Transverse colon (tissue), 4 donors: ENCODE measurements around the gene TTLL6. TPM values are rescaled to one million over a fixed set of nuclear protein-coding genes. Genes with fewer than 3 reads are reported as not detected.

Experiments used
- DNase-seq: peaks from one replicate; pipeline ENCODE4 v3.0.0-alpha.2; 2019
- H3K27ac ChIP-seq, 4 donors: fragments of 200-600 bp; sonication (generic); 2 replicates each; pipeline ENCODE4 v1.5.1; 2016 to 2018; ENCODE audit warnings: inconsistent platforms in 4 of 4
- H3K27me3 ChIP-seq: fragments of 200-600 bp; sonication (generic); 2 replicates; pipeline ENCODE4 v1.5.1; 2017; ENCODE audit warnings: inconsistent platforms
- H3K36me3 ChIP-seq, 4 donors: fragments of 200-600 bp; sonication (generic); 2 replicates each; pipeline ENCODE4 v1.5.1; 2017 to 2019; ENCODE audit warnings: inconsistent platforms in 4 of 4
- H3K4me1 ChIP-seq, 4 donors: fragments of 200-600 bp; sonication (generic); 2 replicates each; pipeline ENCODE4 v1.5.1; 2017 to 2020; ENCODE audit warnings: inconsistent platforms in 4 of 4
- H3K4me3 ChIP-seq, 4 donors: fragments of 200-600 bp; sonication (generic); 1 replicate in 1 of 4; 2 replicates in 3 of 4; pipeline versions ENCODE4 v1.5.1 to v1.6.1; 2017 to 2019; ENCODE audit warnings: inconsistent platforms in 4 of 4
- H3K9me3 ChIP-seq, 2 donors: fragments of 200-600 bp; sonication (generic); 2 replicates each; pipeline ENCODE4 v1.5.1; 2017 to 2019; ENCODE audit warnings: inconsistent platforms in 2 of 2
- CTCF ChIP-seq, 5 experiments: fragments of 200-600 bp in 3 of 5; fragments of 450-650 bp in 2 of 5; sonication (generic) in 3 of 5; IDR thresholded peaks; 1 replicate in 2 of 5; 2 replicates in 3 of 5; pipeline ENCODE4 v1.5.1; 2016 to 2017; ENCODE audit warnings: antibody characterized with exemption in 5 of 5, inconsistent platforms in 3 of 5, mild to moderate bottlenecking in 2 of 5, moderate library complexity in 1 of 5
- EP300 ChIP-seq: sonication (generic); formaldehyde crosslinking; IDR thresholded peaks from one replicate; pipeline ENCODE4 v1.6.1; 2017; ENCODE audit warnings: antibody characterized with exemption, low read depth
- POLR2A ChIP-seq: fragments of 450-650 bp; IDR thresholded peaks from one replicate; pipeline ENCODE4 v1.6.1; 2016; ENCODE audit warnings: antibody characterized with exemption, mild to moderate bottlenecking, moderate library complexity
- POLR2AphosphoS5 ChIP-seq, 3 donors: sonication (generic); formaldehyde crosslinking; IDR thresholded peaks; one replicate each; pipeline ENCODE4 v1.6.1; 2016; ENCODE audit warnings: antibody characterized with exemption in 3 of 3
- WGBS, 2 donors: methylation state at CpG; one replicate each; pipeline ENCODE4 v1.1.5; 2018; ENCODE audit warnings: low coverage in 1 of 2; 5-methylcytosine and 5-hydroxymethylcytosine counted together
- in situ Hi-C, 4 donors: fragments of 200-750 bp; cut with MboI; loops; one replicate each; pipeline versions ENCODE4 v1.15.0 to v1.15.1; 2017; ENCODE audit warnings: low sequenced_read_pairs in 3 of 4, low pct_ligation_motif_present in 1 of 4, low pct_unique_long_range_greater_than_20kb in 1 of 4
- intact Hi-C: fragments of 100-400 bp; cut with DNase I; formaldehyde crosslinking; loops from one replicate; pipeline ENCODE4 v1.15.1; 2023; ENCODE audit warnings: low total_unique reads
- total RNA-seq, 4 donors: library from RNA; depleted of rRNA; stranded (reverse); fragments of >200 nt; gene quantifications; one replicate each; pipeline ENCODE4 v1.1.0, GENCODE V29; 2016

The TTLL6 gene
- total RNA-seq, 4 donors from 2014 or later = 4.9 to 24.9 (median 7.3) TPM

GRCh38 chr17:48753794-48754499, 63.1 kb downstream of the TTLL6 start:
- Histone ChIP-seq H3K9me3 (no peaks in the 10 kb centered on the region), H3K27ac (no peak overlapping the region), H3K4me3 (no peak overlapping the region), H3K27me3 (peaks cover 93% of the 10 kb centered on the region), H3K36me3 (no peaks in the 10 kb centered on the region), H3K4me1 (peaks cover 0 to 48% (median 25%) of the 10 kb centered on the region in 4 donors)
- intact Hi-C loops = no loop called here
- 18% methylated on average over 3 to 22 of the region's 22 CpGs for WGBS, 2 donors
- TF ChIP-seq POLR2AphosphoS5 (IDR thresholded peaks at IDR 0.05) (no peak), POLR2A (no peak), CTCF (IDR thresholded peaks at IDR 0.05) (no peak), EP300 (no peak)
- in situ Hi-C loops = no loop called here
- no peak for DNase-seq

- H3K27me3 ChIP-seq = peaks cover 100% of the 10 kb centered on the region
- in situ Hi-C loops (no loop called here), intact Hi-C loops (no loop called here)
- H3K36me3 ChIP-seq = no peaks in the 10 kb centered on the region
- peaks cover 0 to 39% (median 22%) of the 10 kb centered on the region in 4 donors for H3K4me1 ChIP-seq
- H3K4me3 ChIP-seq = no peak overlapping the region
- no peak for DNase-seq
- no peak overlapping the region for H3K27ac ChIP-seq
- H3K9me3 ChIP-seq = no peaks in the 10 kb centered on the region
- TF ChIP-seq EP300 (no peak), POLR2AphosphoS5 (IDR thresholded peaks at IDR 0.05) (no peak), CTCF (IDR thresholded peaks at IDR 0.05) (no peak), POLR2A (no peak)
- WGBS, 2 donors = 7 to 10% methylated on average over 4 to 41 of the region's 43 CpGs
Observed at GRCh38 chr17:48752399-48753288, 64.4 kb downstream of the TTLL6 start.

GRCh38 chr17:48751733-48752398, 65.2 kb downstream of the TTLL6 start:
- peaks cover 0 to 31% (median 16%) of the 10 kb centered on the region in 4 donors for H3K4me1 ChIP-seq
- in situ Hi-C loops = no loop called here
- H3K36me3 ChIP-seq = no peaks in the 10 kb centered on the region
- no peak for DNase-seq
- no peak for TF ChIP-seq CTCF (IDR thresholded peaks at IDR 0.05)
- TF ChIP-seq POLR2A = no peak
- TF ChIP-seq EP300 = no peak
- TF ChIP-seq POLR2AphosphoS5 (IDR thresholded peaks at IDR 0.05) = no peak
- peaks cover 100% of the 10 kb centered on the region for H3K27me3 ChIP-seq
- H3K9me3 ChIP-seq = no peaks in the 10 kb centered on the region
- WGBS, 2 donors = 18 to 32% methylated on average over 7 to 13 of the region's 13 CpGs
- intact Hi-C loops = no loop called here
- no peak overlapping the region for H3K27ac ChIP-seq
- H3K4me3 ChIP-seq = no peak overlapping the region

GRCh38 chr17:48751172-48751571, 65.9 kb downstream of the TTLL6 start:
- 9% methylated on average over 3 of the region's 3 CpGs; no CpG with 5 or more reads in 1 of the 2 donors for WGBS, 2 donors
- H3K4me3 ChIP-seq = no peak overlapping the region
- peaks cover 100% of the 10 kb centered on the region for H3K27me3 ChIP-seq
- intact Hi-C loops (no loop called here), in situ Hi-C loops (no loop called here)
- TF ChIP-seq EP300 (no peak), POLR2AphosphoS5 (IDR thresholded peaks at IDR 0.05) (no peak), POLR2A (no peak), CTCF (IDR thresholded peaks at IDR 0.05) (no peak)
- no peak for DNase-seq
- H3K9me3 ChIP-seq = no peaks in the 10 kb centered on the region
- no peaks in the 10 kb centered on the region for H3K36me3 ChIP-seq
- H3K27ac ChIP-seq = no peak overlapping the region
- peaks cover 0 to 30% (median 12%) of the 10 kb centered on the region in 4 donors for H3K4me1 ChIP-seq
